GM12891 (cell line): ENCODE measurements around the gene TENM3.

Source experiments
- PAX5 ChIP-seq: IDR thresholded peaks from 2 replicates; pipeline ENCODE4 v1.6.1; 2011; ENCODE audit warnings: low read length, moderate library complexity, mild to moderate bottlenecking; ENCODE audit not compliant: insufficient read depth, severe bottlenecking
- POLR2A ChIP-seq: IDR thresholded peaks from 2 replicates; pipeline ENCODE4 v1.6.1; 2011; ENCODE audit warnings: low read depth, low read length, control low read depth
- POLR2AphosphoS5 ChIP-seq: IDR thresholded peaks from 2 replicates; pipeline ENCODE4 v1.6.1; 2011; ENCODE audit warnings: low read depth, low read length, control low read depth
- POU2F2 ChIP-seq: IDR thresholded peaks from 2 replicates; pipeline ENCODE4 v1.6.1; 2011; ENCODE audit warnings: low read depth, mild to moderate bottlenecking, control low read depth, low read length, moderate library complexity
- SPI1 ChIP-seq: IDR thresholded peaks from 2 replicates; pipeline ENCODE4 v1.6.1; 2011; ENCODE audit warnings: low read depth, low read length, control low read depth
- TAF1 ChIP-seq: IDR thresholded peaks from 2 replicates; pipeline ENCODE4 v1.6.1; 2011; ENCODE audit warnings: low read depth, low read length, control low read depth

DNA sequence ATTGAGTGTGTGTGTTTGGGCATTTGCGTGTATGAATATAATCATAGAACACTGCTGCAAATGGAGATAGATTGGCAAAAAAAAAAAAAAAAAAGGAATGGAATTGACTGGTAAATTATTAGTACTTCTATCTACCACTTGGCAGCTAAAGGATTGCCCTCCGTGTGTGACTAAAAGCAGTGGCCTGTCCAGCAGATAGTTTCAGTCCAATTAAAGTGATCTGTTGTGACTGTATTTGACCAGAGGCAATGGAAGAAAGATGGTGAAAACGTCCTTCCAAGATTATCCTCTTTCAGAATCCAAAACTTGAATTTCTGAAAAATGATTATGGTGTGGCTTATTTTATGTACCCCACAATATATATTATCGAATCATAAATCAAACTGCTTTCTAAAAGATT, 19.5 kb upstream of the TENM3 start:
- TF ChIP-seq POLR2AphosphoS5 (no peak), POLR2A (no peak), SPI1 (no peak), TAF1 (no peak), POU2F2 (no peak), PAX5 (no peak)
